NCI-H82 treated with DMSO at 0.1 percent for 48 hours (cell line): Measurements from ENCODE around the gene CIDEB.
"Not testable (repeated sequence)": the region's sequence is repeated elsewhere in the genome, so short reads cannot be mapped to it uniquely, and the experiment has no call there.

Experiments used
- DNase-seq: peaks from one replicate; lab custom pipeline; 2025; ENCODE audit not compliant: unreplicated experiment; lab: John Stamatoyannopoulos, UW

Gene CIDEB

GRCh38 chr14:24332268-24332993 lies 24.7 kb upstream of the CIDEB start:
- DNase-seq: no peak

DNA sequence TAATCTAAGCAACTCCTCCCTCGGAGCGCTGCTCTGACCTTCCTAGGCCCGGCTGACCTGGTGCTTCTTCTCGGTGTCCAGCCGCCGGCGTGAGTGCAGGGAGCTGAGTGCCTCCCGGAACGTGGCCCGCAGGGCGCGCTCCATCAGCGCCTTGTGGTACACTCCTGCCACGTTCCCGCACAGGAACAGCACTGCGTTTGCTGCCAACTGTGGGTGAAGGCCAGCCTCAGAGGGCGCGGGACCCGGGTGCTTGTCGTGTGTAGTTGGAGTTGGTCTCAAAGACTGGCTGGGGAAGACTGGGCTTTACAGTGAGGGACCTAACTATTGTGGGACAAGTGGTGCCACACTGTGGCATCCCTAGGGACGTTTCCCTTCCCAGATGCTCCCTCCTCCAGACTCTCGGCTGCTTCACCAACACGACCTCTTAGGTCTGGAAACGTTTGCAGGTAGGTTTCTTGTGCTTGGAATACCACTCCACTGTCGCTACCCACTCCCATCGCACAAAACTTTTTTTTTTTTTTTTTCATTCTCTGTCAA lies 24.0 kb upstream of the CIDEB start:
- no peak for DNase-seq

- DNase-seq: no peak
Measured at GRCh38 chr14:24330973-24331674, 23.3 kb upstream of the CIDEB start.

GRCh38 chr14:24329736-24330135 lies 22.0 kb upstream of the CIDEB start:
- no peak for DNase-seq

DNA sequence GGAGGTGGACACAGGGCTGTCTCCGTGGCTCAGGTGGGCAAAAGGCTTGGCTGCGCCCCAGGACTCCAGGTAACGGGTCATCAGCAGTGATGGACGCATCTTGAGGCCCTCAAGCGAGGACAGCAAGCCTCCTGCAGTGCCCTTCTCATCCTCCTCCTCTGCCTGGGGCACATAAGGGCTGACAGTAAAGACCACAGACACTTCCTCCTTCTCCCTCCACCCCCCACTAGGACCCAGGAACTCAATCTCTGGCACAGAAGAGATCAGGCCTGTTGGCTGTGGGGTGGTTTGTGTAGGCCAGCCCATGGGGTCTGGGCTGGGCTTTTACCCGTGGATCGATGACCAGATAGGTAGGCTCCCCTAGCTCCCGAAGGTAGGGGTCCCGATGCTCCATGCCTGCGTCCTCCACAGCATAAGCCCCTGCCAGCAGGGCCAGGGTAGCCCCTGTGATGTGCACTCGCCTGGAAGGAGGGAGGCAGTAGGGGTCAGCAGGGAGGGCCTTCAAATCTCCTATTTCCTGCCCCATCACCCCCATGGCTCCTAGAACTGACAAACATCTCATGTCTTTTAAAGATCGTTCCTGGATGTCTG lies 21.4 kb upstream of the CIDEB start:
- DNase-seq: no peak

DNA sequence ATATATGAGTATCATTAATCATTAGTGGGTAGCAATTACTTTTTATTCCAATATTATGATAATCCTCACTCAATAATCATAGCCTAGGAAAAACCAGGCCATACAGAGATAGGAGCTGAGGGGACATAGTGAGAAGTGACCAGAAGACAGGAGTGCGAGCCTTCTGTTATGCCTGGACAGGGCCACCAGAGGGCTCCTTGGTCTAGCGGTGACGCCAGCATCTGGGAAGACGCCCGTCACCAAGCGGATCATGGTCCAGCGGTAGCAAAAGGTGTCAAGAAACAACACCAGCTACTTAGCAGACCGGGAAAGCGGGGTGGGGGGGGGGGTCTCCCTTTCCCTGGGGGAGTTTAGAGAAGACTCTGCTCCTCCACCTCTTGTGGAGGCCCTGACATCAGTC lies 20.1 kb upstream of the CIDEB start:
- DNase-seq: not testable (repeated sequence)

- DNase-seq: no peak
Measured at GRCh38 chr14:24327303-24327702, 19.5 kb upstream of the CIDEB start.

DNA sequence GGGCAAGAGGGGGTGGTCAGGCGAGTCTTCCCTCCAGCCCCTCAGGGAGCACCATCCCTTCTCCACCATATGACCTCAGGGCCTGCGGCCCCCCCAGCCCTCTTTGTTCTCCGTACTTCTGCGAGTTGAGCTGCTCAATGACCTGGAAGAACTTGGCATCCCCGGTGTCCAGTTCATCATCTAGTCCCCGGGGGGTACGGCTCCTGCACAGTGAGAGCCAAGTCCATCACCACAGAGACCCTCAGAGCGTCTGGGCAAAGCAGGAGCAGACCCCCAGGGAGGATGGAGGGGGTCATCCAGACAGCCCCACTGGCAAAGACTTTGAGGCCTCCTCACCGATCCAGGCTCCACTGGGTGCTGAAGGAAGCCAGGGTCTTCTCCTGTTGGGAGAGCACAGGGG lies 18.2 kb upstream of the CIDEB start:
- no peak for DNase-seq

- no peak for DNase-seq
Measured at GRCh38 chr14:24325041-24325530, 17.3 kb upstream of the CIDEB start.

DNA sequence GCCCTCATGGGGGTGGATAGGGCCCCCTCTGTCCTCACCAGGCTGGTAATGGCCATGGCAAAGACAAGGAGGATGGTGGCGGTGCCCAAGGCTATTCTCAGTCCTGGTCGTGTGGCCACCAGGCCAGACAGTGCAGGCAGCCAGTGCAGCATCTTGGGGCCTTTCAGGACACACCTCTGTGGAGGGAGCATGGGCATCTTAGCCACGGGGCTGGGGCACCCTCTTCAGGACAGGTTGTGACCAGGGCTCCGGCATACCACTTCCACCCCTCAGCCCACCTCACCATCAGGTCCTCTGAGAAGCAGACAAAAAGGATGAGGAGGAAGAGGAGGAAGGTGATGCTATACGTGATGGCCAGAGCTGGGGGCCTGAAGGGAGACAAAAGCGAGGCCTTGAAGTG lies 16.2 kb upstream of the CIDEB start:
- no peak for DNase-seq

DNA sequence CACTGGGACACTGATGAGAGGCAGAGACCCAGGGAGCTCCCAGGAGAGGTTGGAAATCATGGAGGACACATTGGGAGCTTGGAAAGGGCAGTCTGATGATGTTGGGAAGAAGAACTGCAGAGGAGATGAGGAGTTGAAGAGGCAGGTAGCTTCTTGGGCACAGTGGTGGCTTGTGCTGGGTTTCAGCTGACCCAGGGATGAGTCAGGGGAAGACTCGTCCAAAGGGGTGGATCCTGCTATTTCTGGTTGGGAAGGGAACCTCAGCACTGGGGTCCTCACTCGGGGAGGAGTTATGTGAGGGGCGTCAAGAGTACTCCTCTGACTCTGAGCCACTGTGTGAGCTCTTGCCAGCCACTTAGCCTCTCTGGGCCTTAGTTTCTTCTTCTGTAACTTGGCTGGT lies 15.6 kb upstream of the CIDEB start:
- no peak for DNase-seq

DNA sequence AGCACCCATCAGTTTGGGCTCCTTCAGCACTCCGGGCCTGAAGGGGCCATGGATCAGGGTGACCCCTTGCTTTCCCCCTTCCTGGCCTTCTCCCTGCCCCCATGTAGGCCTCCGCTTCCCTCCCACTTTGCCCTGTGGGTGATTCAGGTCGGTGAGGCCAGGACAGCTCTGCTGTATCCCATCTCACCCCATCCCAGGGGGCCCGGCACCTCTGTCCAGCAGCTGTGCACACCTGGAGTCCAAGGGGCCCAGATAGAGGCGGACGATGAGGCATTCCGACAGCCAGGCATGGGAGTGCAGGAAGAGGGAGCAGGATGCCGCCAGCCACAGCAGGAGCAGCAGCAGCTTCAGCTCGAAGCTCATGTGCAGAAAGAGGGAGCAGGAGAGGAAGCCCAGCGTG lies 14.9 kb upstream of the CIDEB start:
- DNase-seq: no peak

DNA sequence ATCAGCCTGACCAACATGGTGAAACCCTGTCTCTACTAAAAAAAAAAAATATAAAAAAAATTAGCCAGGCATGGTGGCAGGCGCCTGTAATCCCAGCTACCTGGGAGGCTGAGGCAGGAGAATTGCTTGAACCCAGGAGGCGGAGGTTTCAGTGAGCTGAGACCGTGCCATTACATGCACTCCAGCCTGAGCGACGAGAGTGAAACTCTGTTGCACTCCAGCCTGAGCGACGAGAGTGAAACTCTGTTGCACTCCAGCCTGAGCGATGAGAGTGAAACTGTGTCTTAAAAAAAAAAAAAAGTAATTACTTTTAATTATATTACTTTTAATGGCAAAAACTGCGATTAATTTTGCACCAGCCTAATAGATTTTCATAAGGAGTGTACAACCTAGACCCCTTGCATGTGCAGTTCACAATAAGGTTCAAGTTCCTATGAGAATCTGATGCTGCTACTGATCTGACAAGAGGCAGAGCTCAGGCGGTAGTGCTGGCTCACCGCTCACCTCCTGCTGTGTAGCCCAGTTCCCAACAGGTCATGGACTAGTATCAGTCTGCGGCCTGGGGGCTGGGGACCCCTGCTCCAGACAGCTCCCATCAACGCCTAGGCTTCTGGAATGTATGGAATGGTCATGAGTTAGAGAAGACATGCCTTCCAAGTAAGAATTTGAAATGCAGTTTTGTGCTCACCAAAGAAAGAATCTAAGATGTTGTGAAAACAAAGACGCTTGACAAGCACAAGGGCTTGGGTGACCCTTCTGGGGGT lies 13.6 kb upstream of the CIDEB start:
- DNase-seq: no peak

DNA sequence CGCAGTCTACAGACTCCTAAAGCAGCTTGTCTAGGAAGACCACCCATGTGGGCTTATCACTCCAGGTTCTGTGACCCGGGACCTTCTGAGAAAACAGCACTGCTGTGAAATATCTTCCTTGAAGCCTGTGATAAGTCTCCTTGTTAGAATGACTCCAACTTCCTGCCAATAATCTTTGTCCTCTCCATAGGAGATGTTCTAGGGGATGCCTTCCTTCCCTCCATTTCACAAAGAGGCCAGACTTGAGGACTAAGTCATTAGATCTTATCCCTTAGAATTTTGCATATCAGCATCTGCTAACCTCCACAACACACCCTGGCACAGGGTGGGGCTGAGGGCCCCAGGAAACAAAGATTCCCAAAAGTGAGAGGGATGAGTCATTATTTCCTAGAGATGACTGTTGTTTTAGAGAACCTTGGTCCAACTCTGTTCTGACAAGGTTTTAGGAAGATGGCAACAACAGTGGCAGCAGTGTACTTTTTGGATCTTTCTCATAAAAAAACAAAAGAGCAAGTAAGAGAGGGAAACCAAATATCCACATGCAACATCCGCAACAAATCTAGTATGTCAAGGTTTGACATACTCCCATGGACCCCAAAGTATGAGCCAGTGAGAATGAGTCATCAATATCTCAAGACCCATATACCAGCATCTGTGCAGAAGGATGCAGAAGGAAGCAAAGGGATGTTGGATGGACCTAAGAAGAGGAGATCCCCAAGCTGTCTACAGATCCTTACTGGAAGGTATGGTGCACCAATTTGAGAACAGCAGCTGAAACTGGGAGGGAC lies 9.6 kb upstream of the CIDEB start:
- DNase-seq: no peak

DNA sequence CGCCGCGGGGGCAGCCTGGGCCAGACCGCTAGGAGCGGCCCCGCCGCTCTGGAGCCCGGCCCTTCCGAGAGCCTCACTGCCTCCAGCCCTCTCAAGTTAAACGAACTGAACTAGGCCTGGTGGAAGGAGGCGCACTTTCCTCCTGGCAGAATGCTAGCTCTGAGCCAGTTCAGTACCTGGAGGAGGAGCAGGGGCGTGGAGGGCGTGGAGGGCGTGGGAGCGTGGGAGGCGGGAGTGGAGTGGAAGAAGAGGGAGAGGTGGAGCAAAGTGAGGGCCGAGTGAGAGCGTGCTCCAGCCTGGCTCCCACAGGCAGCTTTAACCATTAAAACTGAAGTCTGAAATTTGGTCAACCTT lies 8.8 kb upstream of the CIDEB start:
- DNase-seq: no peak

DNA sequence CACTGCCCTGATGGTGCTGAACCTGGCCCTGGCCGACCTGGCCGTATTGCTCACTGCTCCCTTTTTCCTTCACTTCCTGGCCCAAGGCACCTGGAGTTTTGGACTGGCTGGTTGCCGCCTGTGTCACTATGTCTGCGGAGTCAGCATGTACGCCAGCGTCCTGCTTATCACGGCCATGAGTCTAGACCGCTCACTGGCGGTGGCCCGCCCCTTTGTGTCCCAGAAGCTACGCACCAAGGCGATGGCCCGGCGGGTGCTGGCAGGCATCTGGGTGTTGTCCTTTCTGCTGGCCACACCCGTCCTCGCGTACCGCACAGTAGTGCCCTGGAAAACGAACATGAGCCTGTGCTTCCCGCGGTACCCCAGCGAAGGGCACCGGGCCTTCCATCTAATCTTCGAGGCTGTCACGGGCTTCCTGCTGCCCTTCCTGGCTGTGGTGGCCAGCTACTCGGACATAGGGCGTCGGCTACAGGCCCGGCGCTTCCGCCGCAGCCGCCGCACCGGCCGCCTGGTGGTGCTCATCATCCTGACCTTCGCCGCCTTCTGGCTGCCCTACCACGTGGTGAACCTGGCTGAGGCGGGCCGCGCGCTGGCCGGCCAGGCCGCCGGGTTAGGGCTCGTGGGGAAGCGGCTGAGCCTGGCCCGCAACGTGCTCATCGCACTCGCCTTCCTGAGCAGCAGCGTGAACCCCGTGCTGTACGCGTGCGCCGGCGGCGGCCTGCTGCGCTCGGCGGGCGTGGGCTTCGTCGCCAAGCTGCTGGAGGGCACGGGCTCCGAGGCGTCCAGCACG lies 8.2 kb upstream of the CIDEB start:
- DNase-seq: no peak

DNA sequence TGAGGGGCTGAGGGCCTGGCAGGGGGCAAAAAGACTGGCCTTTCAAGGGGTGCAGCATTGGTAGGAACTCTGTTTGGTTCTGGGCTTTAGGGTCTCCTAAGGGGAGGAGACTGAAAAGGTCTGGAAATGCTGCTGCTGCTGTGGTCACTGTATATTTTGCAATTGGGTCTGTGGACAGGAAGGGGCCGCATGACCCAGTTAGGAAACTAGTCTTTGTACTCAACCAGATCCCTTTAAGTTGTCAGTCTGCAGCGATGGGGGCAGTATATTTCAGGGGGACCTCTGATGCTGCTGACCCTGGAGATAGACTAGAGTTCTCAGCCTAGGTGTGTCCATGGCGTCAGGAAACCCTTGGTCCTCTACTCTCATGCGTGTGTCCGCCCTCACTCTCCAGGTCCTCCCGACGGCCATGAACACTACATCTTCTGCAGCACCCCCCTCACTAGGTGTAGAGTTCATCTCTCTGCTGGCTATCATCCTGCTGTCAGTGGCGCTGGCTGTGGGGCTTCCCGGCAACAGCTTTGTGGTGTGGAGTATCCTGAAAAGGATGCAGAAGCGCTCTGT lies 7.5 kb upstream of the CIDEB start:
- DNase-seq: no peak

DNA sequence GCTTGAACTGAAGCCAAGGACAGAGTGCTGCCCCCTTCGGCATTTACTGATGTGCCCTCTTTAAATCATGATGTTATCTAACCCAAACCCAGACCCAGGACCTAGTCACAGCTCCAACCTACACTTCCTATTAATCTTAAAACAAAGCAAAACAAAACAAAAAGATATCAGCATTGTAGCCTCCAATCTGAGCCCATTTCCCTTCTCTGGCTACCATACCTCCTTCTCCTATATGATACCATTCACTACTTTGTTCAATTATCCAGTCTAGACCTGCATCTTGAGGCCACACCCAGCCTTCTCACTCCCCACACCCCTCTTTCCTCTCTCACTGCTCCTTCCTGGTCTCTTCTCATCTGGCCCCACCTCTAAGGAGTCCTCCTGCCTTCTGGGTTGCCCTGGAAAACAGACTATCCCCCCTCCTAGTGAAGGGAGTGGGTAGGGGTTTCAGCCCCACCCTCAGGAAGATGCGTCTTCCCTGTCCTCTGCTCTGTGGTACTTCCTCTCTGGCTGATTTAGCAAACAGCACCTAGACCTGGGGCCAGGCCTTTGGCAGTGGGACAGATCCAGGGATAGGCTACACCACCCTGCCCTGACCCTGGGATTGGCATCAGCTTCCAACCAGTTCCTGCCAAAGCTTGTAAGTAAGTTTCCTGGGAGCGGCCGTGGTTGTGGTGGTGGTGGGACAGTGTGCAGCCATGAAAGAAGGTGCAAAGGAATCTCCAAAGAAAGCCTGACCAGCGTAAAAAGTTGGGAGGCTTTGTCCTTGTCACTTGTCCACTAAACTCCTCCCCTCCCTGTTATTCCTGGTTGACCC lies 6.8 kb upstream of the CIDEB start:
- no peak for DNase-seq

DNA sequence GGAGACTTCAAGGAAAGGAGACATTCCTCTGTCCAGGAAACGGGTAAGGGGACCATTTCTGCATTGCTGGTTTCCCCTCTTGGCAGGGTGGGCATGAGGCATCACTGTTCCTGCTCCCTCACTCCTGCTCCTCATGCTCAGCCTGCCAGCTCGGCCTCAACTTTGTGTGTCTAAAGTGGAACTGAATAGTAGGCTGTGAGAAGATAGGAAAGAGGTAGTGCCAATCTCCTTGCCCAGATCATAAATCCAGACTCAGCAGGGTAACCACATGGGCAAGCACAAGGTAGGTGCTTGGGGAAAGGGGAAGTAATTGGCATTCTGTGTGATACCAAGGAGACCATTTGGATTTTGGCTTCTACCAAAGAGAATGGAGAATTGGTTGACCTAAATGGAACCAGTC lies 6.1 kb upstream of the CIDEB start:
- DNase-seq: no peak
